GM12801 (cell line): ENCODE data around the gene APOO.

Source experiments
- CTCF ChIP-seq: IDR thresholded peaks from one replicate; pipeline ENCODE4 v1.5.1; 2011; ENCODE audit warnings: control low read depth; ENCODE audit not compliant: insufficient read length; ENCODE audit errors: extremely low read depth

APOO gene

GRCh38 chrX:23887918-23888317, 19.8 kb downstream of the APOO start:
- TF ChIP-seq CTCF, result no peak

GRCh38 chrX:23887451-23887850, 20.3 kb downstream of the APOO start:
- TF ChIP-seq CTCF, result no peak

GRCh38 chrX:23885803-23886202, 21.9 kb downstream of the APOO start:
- no peak for TF ChIP-seq CTCF

- no peak for TF ChIP-seq CTCF
Observed at GRCh38 chrX:23884427-23885024, 23.2 kb downstream of the APOO start.

- TF ChIP-seq CTCF, result no peak
Observed at GRCh38 chrX:23883737-23884354, 23.9 kb downstream of the APOO start.

GRCh38 chrX:23879380-23880090, 28.2 kb downstream of the APOO start:
- no peak for TF ChIP-seq CTCF

- TF ChIP-seq CTCF, result no peak
Observed at GRCh38 chrX:23871905-23872546, 35.7 kb downstream of the APOO start.
